Stimulated activated CD8-positive, alpha-beta memory T cell treated with anti-CD3 and anti-CD28 coated beads, Interleukin-2, amount 100 ng/mL, for 48 hours (primary cell): ENCODE data around the gene DMAP1.

Experiments
- DNase-seq, 2 donors: peaks; one replicate each; pipeline ENCODE4 v3.0.0-alpha.2; 2020; ENCODE audit warnings: low read depth in 2 of 2

DMAP1 gene

GRCh38 chr1:44228218-44228617 lies 14.9 kb downstream of the DMAP1 start:
- no peak for DNase-seq

GRCh38 chr1:44229435-44230167 lies 16.3 kb downstream of the DMAP1 start:
- no peak for DNase-seq

GRCh38 chr1:44230796-44231195 lies 17.5 kb downstream of the DMAP1 start:
- no peak for DNase-seq

- DNase-seq = no peak
Measured at GRCh38 chr1:44233593-44233992, 20.3 kb downstream of the DMAP1 start.

- DNase-seq = no peak
Measured at GRCh38 chr1:44235808-44236207, 22.5 kb downstream of the DMAP1 start.

- DNase-seq = no peak
Measured at GRCh38 chr1:44236490-44237272, 23.4 kb downstream of the DMAP1 start.

GRCh38 chr1:44237721-44238457 lies 24.6 kb downstream of the DMAP1 start:
- peak; percentile 34 to 38 for DNase-seq

- DNase-seq = no peak
Measured at GRCh38 chr1:44238660-44239059, 25.4 kb downstream of the DMAP1 start.

- no peak for DNase-seq
Measured at GRCh38 chr1:44239331-44239960, 26.2 kb downstream of the DMAP1 start.

GRCh38 chr1:44239961-44240371 lies 26.7 kb downstream of the DMAP1 start:
- DNase-seq = no peak

- no peak for DNase-seq
Measured at GRCh38 chr1:44240802-44241671, 27.8 kb downstream of the DMAP1 start.

- no peak for DNase-seq
Measured at GRCh38 chr1:44242746-44243145, 29.5 kb downstream of the DMAP1 start.

GRCh38 chr1:44243782-44244495 lies 30.7 kb downstream of the DMAP1 start:
- no peak for DNase-seq

- DNase-seq = no peak
Measured at GRCh38 chr1:44244986-44245385, 31.7 kb downstream of the DMAP1 start.

- DNase-seq = no peak
Measured at GRCh38 chr1:44246806-44247205, 33.5 kb downstream of the DMAP1 start.

GRCh38 chr1:44249543-44249942 lies 36.3 kb downstream of the DMAP1 start:
- DNase-seq = no peak

GRCh38 chr1:44250068-44250781 lies 37.0 kb downstream of the DMAP1 start:
- DNase-seq = no peak

GRCh38 chr1:44251486-44251885 lies 38.2 kb downstream of the DMAP1 start:
- no peak for DNase-seq

GRCh38 chr1:44251989-44252671 lies 38.9 kb downstream of the DMAP1 start:
- no peak for DNase-seq
